K562 (cell line): ENCODE data around the gene RIOX2. TPM values are rescaled to one million over a fixed set of nuclear protein-coding genes. Genes with fewer than 3 reads are reported as not detected.

Experiments
- ATAC-seq: fragments of 200-7000 bp; cut with Tn5 transposase; 3 replicates; pipeline ENCODE4 v1.9.1; 2020; ENCODE audit warnings: moderate library complexity
- Bru-seq: library from RNA; stranded (reverse); fragments of 400-500 nt; gene quantifications from one replicate; lab custom pipeline; 2021; lab: Mats Ljungman, UMichigan
- BruChase-seq, 2 experiments: library from RNA; stranded (reverse); fragments of 400-500 nt; gene quantifications; one replicate each; lab custom pipeline; 2021; lab: Mats Ljungman, UMichigan
- BruUV-seq: library from RNA; stranded (reverse); fragments of 400-500 nt; replicated peaks from 2 replicates; lab custom pipeline; 2021; lab: Mats Ljungman, UMichigan
- CTCF ChIA-PET: fragments of 300-600 bp; formaldehyde crosslinking; extraction: SDS; loops from one replicate; lab custom pipeline; 2021; ENCODE audit warnings: low intra/inter-chr PET ratio; lab: Yijun Ruan, JAX
- POLR2A ChIA-PET: fragments of 300-600, 350-650 bp; sonication (Branson Sonifier 250); formaldehyde crosslinking; extraction: SDS; loops from one replicate; lab custom pipeline; 2021; ENCODE audit warnings: antibody characterized with exemption, inconsistent platforms; lab: Yijun Ruan, JAX
- DNase-seq, 4 experiments: peaks; one replicate each; pipeline versions ENCODE4 v3.0.0 to v3.0.0-alpha.2; 2011 to 2018; ENCODE audit warnings: low spot score in 3 of 4, mixed read lengths in 3 of 4; ENCODE audit errors: extremely low read depth in 1 of 4
- FAIRE-seq: peaks from 2 replicates; lab custom pipeline; 2011; peaks lifted over from hg19 to GRCh38; lab: Jason Lieb, UNC
- H2AFZ ChIP-seq: 2 replicates; pipeline ENCODE4 v1.6.0; 2011; ENCODE audit warnings: low read depth, low read length, control low read depth, inconsistent platforms
- H3K27ac ChIP-seq: fragments of 200-600 bp; 3 replicates; pipeline ENCODE4 v1.8.0; 2011; ENCODE audit warnings: low read depth, mild to moderate bottlenecking, control low read depth, inconsistent platforms, low read length, moderate library complexity, mixed read lengths; ENCODE audit errors: extremely low read depth
- H3K27me3 ChIP-seq, 2 experiments: fragments of 300-600 bp in 1 of 2; 2 replicates in 1 of 2; 3 replicates in 1 of 2; pipeline versions ENCODE4 v1.6.0 to v1.8.0; 2011; ENCODE audit warnings: inconsistent platforms in 2 of 2, low read length in 2 of 2, mild to moderate bottlenecking in 1 of 2, mixed read lengths in 1 of 2, moderate library complexity in 1 of 2; ENCODE audit not compliant: control insufficient read depth in 2 of 2, insufficient read depth in 2 of 2
- H3K36me3 ChIP-seq: fragments of 300-600 bp; 3 replicates; pipeline ENCODE4 v1.8.0; 2011; ENCODE audit warnings: mild to moderate bottlenecking, low read length, inconsistent platforms; ENCODE audit not compliant: control insufficient read depth, insufficient read depth
- H3K4me1 ChIP-seq, 2 experiments: fragments of 200-600 bp in 1 of 2; replicated peaks in 1 of 2; 2 replicates in 1 of 2; 3 replicates in 1 of 2; pipeline versions ENCODE4 v1.5.1 to v1.8.0; 2011; ENCODE audit warnings: inconsistent platforms in 2 of 2, low read length in 2 of 2, mild to moderate bottlenecking in 1 of 2, mixed read lengths in 1 of 2, moderate library complexity in 1 of 2; ENCODE audit not compliant: control insufficient read depth in 2 of 2, insufficient read depth in 2 of 2
- H3K4me2 ChIP-seq: 2 replicates; pipeline ENCODE4 v1.6.1; 2011; ENCODE audit warnings: low read length, control low read depth, inconsistent platforms, mixed read lengths; ENCODE audit not compliant: insufficient read depth
- H3K4me3 ChIP-seq: fragments of 200-600 bp; sonication (generic), shearing (Covaris generic); 2 replicates; pipeline ENCODE4 v1.5.1; 2016; ENCODE audit warnings: control low read depth, inconsistent platforms
- H3K79me2 ChIP-seq: fragments of 200-600 bp; 3 replicates; pipeline ENCODE4 v1.8.0; 2011; ENCODE audit warnings: low read length, inconsistent platforms; ENCODE audit not compliant: control insufficient read depth, insufficient read depth
- H3K9ac ChIP-seq, 2 experiments: 2 replicates each; pipeline versions ENCODE4 v1.6.0 to v1.6.1; 2011; ENCODE audit warnings: low read depth in 2 of 2, low read length in 2 of 2, control low read depth in 1 of 2, inconsistent platforms in 1 of 2, mild to moderate bottlenecking in 1 of 2, mixed read lengths in 1 of 2; ENCODE audit not compliant: insufficient read depth in 1 of 2
- H3K9me1 ChIP-seq: one replicate; pipeline ENCODE4 v1.6.0; 2011; ENCODE audit warnings: inconsistent platforms, mild to moderate bottlenecking, low read length, moderate library complexity; ENCODE audit not compliant: control insufficient read depth, insufficient read depth
- H3K9me3 ChIP-seq: replicated peaks from 2 replicates; pipeline ENCODE4 v1.5.1; 2011; ENCODE audit warnings: low read depth, low read length, inconsistent platforms; ENCODE audit not compliant: control insufficient read depth, insufficient read depth
- H4K20me1 ChIP-seq: replicated peaks from 2 replicates; pipeline ENCODE4 v1.6.1; 2011; ENCODE audit warnings: low read length, inconsistent platforms, mixed read lengths; ENCODE audit not compliant: control insufficient read depth, insufficient read depth
- ATF1 ChIP-seq, 2 experiments: fragments of 450-650 bp in 1 of 2; IDR thresholded peaks; 2 replicates each; pipeline ENCODE4 v1.6.1; 2016; ENCODE audit warnings: missing compliant biosample characterization in 1 of 2, missing genetic modification characterization in 1 of 2
- CBX2 ChIP-seq: fragments of 200-600 bp; sonication (generic); IDR thresholded peaks from one replicate; pipeline ENCODE4 v1.6.1; 2012; ENCODE audit warnings: mild to moderate bottlenecking, low read length, inconsistent platforms; ENCODE audit not compliant: insufficient read depth, poor library complexity, severe bottlenecking
- HDGF ChIP-seq: fragments of 450-650 bp; IDR thresholded peaks from 2 replicates; pipeline ENCODE4 v1.6.1; 2016
- MYNN ChIP-seq, 2 experiments: sonication (generic); formaldehyde crosslinking in 1 of 2; IDR thresholded peaks; 2 replicates each; pipeline versions ENCODE4 v1.5.0 to v1.6.1; 2016 to 2020; ENCODE audit warnings: antibody characterized with exemption in 1 of 2, missing genetic modification reagents in 1 of 2
- NFRKB ChIP-seq: fragments of 450-650 bp; IDR thresholded peaks from 2 replicates; pipeline ENCODE4 v1.6.1; 2016; ENCODE audit warnings: low read depth
- SP1 ChIP-seq: sonication (generic); formaldehyde crosslinking; IDR thresholded peaks from 2 replicates; pipeline ENCODE4 v1.8.1; 2022; ENCODE audit warnings: mild to moderate bottlenecking, missing genetic modification reagents
- SUPT5H ChIP-seq: fragments of 450-650 bp; IDR thresholded peaks from 2 replicates; pipeline ENCODE4 v1.6.1; 2016
- ZNF165 ChIP-seq: fragments of 250-450 bp; sonication (Bioruptor Pico); IDR thresholded peaks from 2 replicates; pipeline ENCODE4 v1.4.0; 2020; ENCODE audit warnings: borderline replicate concordance
- WGBS: fragments of 100-300 bp; shearing (Covaris generic); methylation state at CpG from one replicate; pipeline ENCODE4 v1.1.6; 2016; ENCODE audit warnings: low coverage, mixed read lengths; ENCODE audit not compliant: insufficient coverage; ENCODE audit errors: missing lambda C conversion rate; 5-methylcytosine and 5-hydroxymethylcytosine counted together
- in situ Hi-C: fragments of 300-500 bp; cut with MboI; formaldehyde crosslinking; loops from 4 replicates; pipeline ENCODE4 v1.15.0; 2018; ENCODE audit warnings: inconsistent platforms, mixed read lengths
- intact Hi-C: fragments of 100-400 bp; cut with micrococcal nuclease; formaldehyde crosslinking; loops from 2 replicates; pipeline ENCODE4 v1.14.2; 2022
- long read RNA-seq, 3 experiments: library from polyadenylated mRNA in 2 of 3; library from RNA in 1 of 3; unstranded in 2 of 3; stranded (forward) in 1 of 3; transcript quantifications; one replicate each; pipeline ENCODE4 v2.0.0, GENCODE V29; 2019 to 2022
- polyA minus RNA-seq, 3 experiments: library from RNA; depleted of rRNA, polyadenylated mRNA; stranded (reverse); fragments of >200 nt; gene quantifications; 2 replicates each; pipeline ENCODE4 v1.2.3, GENCODE V29; 2011
- polyA plus RNA-seq, 8 experiments: library from polyadenylated mRNA; depleted of rRNA in 4 of 8; stranded (reverse) in 5 of 8; unstranded in 3 of 8; fragments of >200 nt; fragmentation: Nextera tagmentation in 2 of 8; fragmentation: Illumina TruSeq in 1 of 8; extraction: Ambion mirVana in 2 of 8; extraction: Trizol in 1 of 8; gene quantifications; 2 replicates each; pipeline versions ENCODE4 v1.2.1 to v1.2.3, GENCODE V29; 2011 to 2014; ENCODE audit warnings: inconsistent platforms in 1 of 8, missing spikeins in 1 of 8
- total RNA-seq, 7 experiments: library from RNA; depleted of rRNA in 6 of 7; stranded (reverse); fragments of >200 nt in 6 of 7; fragmentation: Illumina TruSeq in 2 of 7; extraction: Trizol in 2 of 7; gene quantifications; 2 replicates each; pipeline versions ENCODE4 v1.2.1 to v1.2.3, GENCODE V29; 2011 to 2021; ENCODE audit warnings: low replicate concordance in 1 of 7
- TF ChIP-seq, protein P1 (sequence below): fragments of 450-650 bp; IDR thresholded peaks from 2 replicates; pipeline ENCODE4 v1.6.1; 2017; ENCODE audit warnings: mild to moderate bottlenecking, moderate library complexity
- TF ChIP-seq, protein P2 (sequence below): fragments of 450-650 bp; formaldehyde crosslinking; IDR thresholded peaks from 2 replicates; pipeline ENCODE4 v1.4.0; 2020; ENCODE audit warnings: mild to moderate bottlenecking, mixed read lengths
- TF ChIP-seq, protein P3 (sequence below): sonication (generic); formaldehyde crosslinking; IDR thresholded peaks from 2 replicates; pipeline ENCODE4 v1.9.0; 2022; ENCODE audit warnings: mild to moderate bottlenecking, missing genetic modification reagents

The RIOX2 gene
- 23.9 and 30.1 TPM in 2 replicates for total RNA-seq (2011; cell fraction: chromatin; rRNA removed; ENCODE audit: low replicate concordance)
- 16.3 and 16.6 TPM in 2 replicates for total RNA-seq (2011; cell fraction: nucleolus; rRNA removed)
- 24.0 and 28.6 TPM in 2 replicates for total RNA-seq (2011; cell fraction: nucleoplasm; rRNA removed)
- 25.1 and 29.8 TPM in 2 replicates for total RNA-seq (2014; rRNA removed)
- total RNA-seq (2014; rRNA removed; fragmentation: Illumina TruSeq; extraction: Trizol): 33.3 and 35.0 TPM in 2 replicates
- 29.3 and 33.1 TPM in 2 replicates for total RNA-seq (2015; rRNA removed; fragmentation: Illumina TruSeq; extraction: Trizol)
- 22.2 and 24.0 TPM in 2 replicates for total RNA-seq (2021)
- polyA plus RNA-seq (2011; rRNA removed): 21.1 and 33.7 TPM in 2 replicates
- polyA plus RNA-seq (2011; cell fraction: cytosol; rRNA removed): 11.2 and 13.9 TPM in 2 replicates
- polyA plus RNA-seq (2011; cell fraction: nucleus; rRNA removed): 23.2 and 23.7 TPM in 2 replicates
- polyA plus RNA-seq (2012): 12.8 and 18.1 TPM in 2 replicates
- polyA plus RNA-seq (2014; fragmentation: Illumina TruSeq; extraction: Trizol): 25.9 and 31.3 TPM in 2 replicates
- polyA plus RNA-seq (2014; fragmentation: Nextera tagmentation; extraction: Ambion mirVana): 10 to 100 TPM; 32.6 to 56.0 TPM
- polyA plus RNA-seq (2014; rRNA removed): 23.6 and 31.2 TPM in 2 replicates
- 32.1 and 38.1 TPM in 2 replicates for polyA minus RNA-seq (2011; rRNA and poly(A)+ RNA removed)
- polyA minus RNA-seq (2011; cell fraction: cytosol; rRNA and poly(A)+ RNA removed): 9.2 and 19.4 TPM in 2 replicates
- polyA minus RNA-seq (2011; cell fraction: nucleus; rRNA and poly(A)+ RNA removed): 29.9 and 32.2 TPM in 2 replicates
- Bru-seq, nascent RNA: percentile 76 among the genes with signal in this experiment
- BruChase-seq, experiment 1, labeled RNA remaining after a 2-hour chase: percentile 71 among the genes with signal in this experiment
- percentile 67 among the genes with signal in this experiment for BruChase-seq, experiment 2, labeled RNA remaining after a 6-hour chase
- long read RNA-seq, experiment 1, full-length matches to known transcripts: 60 of 108 reads
- long read RNA-seq, experiment 1, partial matches to known transcripts: 19 of 108 reads
- long read RNA-seq, experiment 1, other reads (novel, unspliced or antisense): 29 of 108 reads
- long read RNA-seq, experiment 2, full-length matches to known transcripts: 7 of 28 reads
- long read RNA-seq, experiment 2, partial matches to known transcripts: 3 of 28 reads
- long read RNA-seq, experiment 2, other reads (novel, unspliced or antisense): 18 of 28 reads
- long read RNA-seq, experiment 3, full-length matches to known transcripts: 25 of 50 reads
- long read RNA-seq, experiment 3, partial matches to known transcripts: 8 of 50 reads
- long read RNA-seq, experiment 3, other reads (novel, unspliced or antisense): 17 of 50 reads

DNA sequence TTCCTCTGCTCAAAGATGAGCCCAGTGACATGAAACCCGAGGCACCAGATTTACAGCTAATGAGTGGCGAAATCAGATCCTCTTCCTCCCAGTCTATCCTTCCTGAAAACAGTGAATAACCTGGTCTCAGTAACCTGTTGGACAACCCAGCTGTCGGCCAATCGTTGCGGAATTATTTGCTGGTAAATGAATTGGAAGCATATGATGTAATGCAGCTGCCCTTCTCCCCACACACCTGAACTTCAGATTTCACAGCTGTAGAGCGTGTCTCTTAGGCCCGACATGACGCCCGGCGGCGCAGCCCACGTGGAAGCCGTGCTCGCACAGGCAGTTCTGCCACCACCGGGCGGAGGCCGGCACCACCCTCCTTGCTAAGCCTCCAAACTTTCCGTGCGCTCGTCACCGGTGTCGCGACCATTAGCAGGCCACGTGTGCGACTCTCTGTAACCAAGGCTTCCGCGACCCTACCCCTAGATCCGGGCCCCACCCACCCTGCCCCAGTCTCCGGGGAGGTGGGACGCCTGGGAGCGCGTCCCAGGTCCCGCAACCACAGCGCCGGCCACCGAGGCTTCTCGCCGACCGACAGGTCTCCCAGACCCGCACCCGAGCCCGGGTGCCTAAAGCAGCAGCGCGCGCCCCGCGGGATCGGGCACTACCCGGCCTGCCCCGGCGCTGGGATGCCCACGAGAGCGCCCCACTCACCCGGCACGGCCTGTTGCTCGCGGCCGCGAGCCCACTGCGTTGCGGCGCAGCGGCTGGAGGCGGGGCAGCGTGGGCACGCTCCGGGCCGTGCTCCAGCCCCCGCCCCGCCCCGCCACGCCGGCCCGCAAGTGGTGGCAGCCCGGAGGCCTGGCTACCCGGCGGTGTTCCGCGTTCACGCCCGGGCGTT lies at the start of gene RIOX2:
TSS of gene RIOX2 (minus strand) at position 753 of the 889 bp plus-strand sequence. CDS start 4,838 bp downstream, outside the sequence.
- ChIA-PET POLR2A (no interaction called here), CTCF (interaction anchor here (0.9 kb wide), 1 partner anchor 51 kb away, joined by 4 read pairs; no protein-coding TSS in a partner anchor)
- Histone ChIP-seq H3K36me3 (peaks cover under 1% of the 10 kb centered on the region; the same call in 1 of the 3 replicates), H4K20me1 (no peaks in the 10 kb centered on the region), H3K9me3 (no peaks in the 10 kb centered on the region), H3K27ac (peak within 1 kb of the TSS; percentile 25), H3K9me1 (no peaks in the 10 kb centered on the region), H3K4me1 (peaks cover 0 to 11% of the 10 kb centered on the region in 2 experiments; a peak in 4 of 5 replicates), H3K4me2 (peak within 1 kb of the TSS; percentile 93), H3K79me2 (peaks cover 42% of the 10 kb centered on the region), H2AFZ (peak within 1 kb of the TSS; percentile 84), H3K9ac (peak within 1 kb of the TSS; percentile 68 to 95), H3K27me3 (no peaks in the 10 kb centered on the region), H3K4me3 (peak within 1 kb of the TSS; percentile 62)
- intact Hi-C loops: loop anchor here (5.0 kb wide), 1 partner anchor 60 kb away; no protein-coding TSS in a partner anchor
- in situ Hi-C loops: no loop called here
- FAIRE-seq: no peak
- DNase-seq: peak; percentile 66 to 76 (median 70)
- no TSS peak for BruUV-seq
- peak; percentile 91 for ATAC-seq
- 0% methylated on average over 18 of the region's 82 CpGs for WGBS
- TF ChIP-seq NFRKB: no peak
- no peak for TF ChIP-seq SUPT5H
- no peak for TF ChIP-seq CBX2
- TF ChIP-seq, protein P1, sequence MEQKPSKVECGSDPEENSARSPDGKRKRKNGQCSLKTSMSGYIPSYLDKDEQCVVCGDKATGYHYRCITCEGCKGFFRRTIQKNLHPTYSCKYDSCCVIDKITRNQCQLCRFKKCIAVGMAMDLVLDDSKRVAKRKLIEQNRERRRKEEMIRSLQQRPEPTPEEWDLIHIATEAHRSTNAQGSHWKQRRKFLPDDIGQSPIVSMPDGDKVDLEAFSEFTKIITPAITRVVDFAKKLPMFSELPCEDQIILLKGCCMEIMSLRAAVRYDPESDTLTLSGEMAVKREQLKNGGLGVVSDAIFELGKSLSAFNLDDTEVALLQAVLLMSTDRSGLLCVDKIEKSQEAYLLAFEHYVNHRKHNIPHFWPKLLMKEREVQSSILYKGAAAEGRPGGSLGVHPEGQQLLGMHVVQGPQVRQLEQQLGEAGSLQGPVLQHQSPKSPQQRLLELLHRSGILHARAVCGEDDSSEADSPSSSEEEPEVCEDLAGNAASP: no peak
- TF ChIP-seq, protein P2, sequence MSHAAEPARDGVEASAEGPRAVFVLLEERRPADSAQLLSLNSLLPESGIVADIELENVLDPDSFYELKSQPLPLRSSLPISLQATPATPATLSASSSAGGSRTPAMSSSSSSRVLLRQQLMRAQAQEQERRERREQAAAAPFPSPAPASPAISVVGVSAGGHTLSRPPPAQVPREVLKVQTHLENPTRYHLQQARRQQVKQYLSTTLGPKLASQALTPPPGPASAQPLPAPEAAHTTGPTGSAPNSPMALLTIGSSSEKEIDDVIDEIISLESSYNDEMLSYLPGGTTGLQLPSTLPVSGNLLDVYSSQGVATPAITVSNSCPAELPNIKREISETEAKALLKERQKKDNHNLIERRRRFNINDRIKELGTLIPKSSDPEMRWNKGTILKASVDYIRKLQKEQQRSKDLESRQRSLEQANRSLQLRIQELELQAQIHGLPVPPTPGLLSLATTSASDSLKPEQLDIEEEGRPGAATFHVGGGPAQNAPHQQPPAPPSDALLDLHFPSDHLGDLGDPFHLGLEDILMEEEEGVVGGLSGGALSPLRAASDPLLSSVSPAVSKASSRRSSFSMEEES (CRISPR knock-in tag): no peak
- TF ChIP-seq SP1 (CRISPR knock-in tag): no peak
- TF ChIP-seq, protein P3, sequence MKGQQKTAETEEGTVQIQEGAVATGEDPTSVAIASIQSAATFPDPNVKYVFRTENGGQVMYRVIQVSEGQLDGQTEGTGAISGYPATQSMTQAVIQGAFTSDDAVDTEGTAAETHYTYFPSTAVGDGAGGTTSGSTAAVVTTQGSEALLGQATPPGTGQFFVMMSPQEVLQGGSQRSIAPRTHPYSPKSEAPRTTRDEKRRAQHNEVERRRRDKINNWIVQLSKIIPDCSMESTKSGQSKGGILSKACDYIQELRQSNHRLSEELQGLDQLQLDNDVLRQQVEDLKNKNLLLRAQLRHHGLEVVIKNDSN (CRISPR knock-in tag): peak; percentile 43; the same call in 1 of the 2 replicates
- TF ChIP-seq HDGF: no peak
- TF ChIP-seq ZNF165 (CRISPR knock-in tag): no peak
- no peak for TF ChIP-seq ATF1 (CRISPR knock-in tag; IDR thresholded peaks at IDR 0.05)
- peak; percentile 18; the same call in 1 of the 2 replicates for TF ChIP-seq ATF1 (tag; IDR thresholded peaks at IDR 0.05)
- no peak for TF ChIP-seq MYNN (IDR thresholded peaks at IDR 0.05)
- no peak for TF ChIP-seq MYNN (CRISPR knock-in tag; IDR thresholded peaks at IDR 0.05)
